ENCODE results near the gene DAB1.

Gene DAB1

DNA sequence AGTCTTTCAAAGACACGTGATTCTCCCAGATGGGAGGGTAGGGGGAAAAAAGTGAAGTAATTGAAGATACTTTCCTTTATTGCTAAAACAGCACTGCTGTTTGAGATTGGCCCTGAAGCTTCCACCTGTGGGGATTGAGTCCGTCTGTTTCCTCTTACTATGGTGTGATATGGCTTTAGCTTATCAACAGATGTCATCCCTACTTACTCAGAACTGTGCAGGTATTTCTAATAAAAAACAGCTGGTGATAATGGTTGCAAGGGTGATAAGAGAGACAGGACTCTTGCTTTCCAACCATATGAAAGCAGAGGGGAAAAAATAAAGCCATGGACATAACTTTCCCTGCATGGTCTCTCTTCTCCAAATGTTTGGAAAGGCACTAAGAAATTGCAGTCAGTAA lies 416.4 kb downstream of the DAB1 start:
- Histone ChIP-seq H3K27ac (ENCODE audit: insufficient read depth in 1 of 2, low read depth in 1 of 2, low read length in 2 of 2, poor library complexity in 1 of 2, severe bottlenecking in 2 of 2) (no peak overlapping the region), H3K4me1 (ENCODE audit: control extremely low read depth in 1 of 4, control insufficient read depth in 4 of 4, insufficient read depth in 4 of 4, low read length in 3 of 4) (no peaks in the 10 kb centered on the region), H3K9me3 (ENCODE audit: control extremely low read depth in 1 of 5, control insufficient read depth in 4 of 5, insufficient read depth in 2 of 5, low read depth in 1 of 5, low read length in 4 of 5) (no peaks in the 10 kb centered on the region), H3K4me3 (ENCODE audit: control insufficient read depth in 1 of 7, extremely low read depth in 1 of 7, insufficient read depth in 4 of 7, low read depth in 2 of 7, low read length in 6 of 7) (no peak overlapping the region), H3K27me3 (replicated peaks in 2 of 5; ENCODE audit: control insufficient read depth in 4 of 5, insufficient read depth in 5 of 5, low read length in 4 of 5) (no peaks in the 10 kb centered on the region), H3K36me3 (ENCODE audit: control insufficient read depth in 4 of 4, insufficient read depth in 4 of 4, low read length in 3 of 4) (no peaks in the 10 kb centered on the region)
- no peak for DNase-seq
- no CpG with 5 or more reads among the region's 2 CpGs for WGBS (ENCODE audit: insufficient coverage)
- POLR2A ChIA-PET = interaction anchor here (0.7 kb wide), 1 partner anchor 1115 kb away, joined by 3 read pairs; no protein-coding TSS in a partner anchor
- CTCF ChIA-PET = no interaction called here

DNA sequence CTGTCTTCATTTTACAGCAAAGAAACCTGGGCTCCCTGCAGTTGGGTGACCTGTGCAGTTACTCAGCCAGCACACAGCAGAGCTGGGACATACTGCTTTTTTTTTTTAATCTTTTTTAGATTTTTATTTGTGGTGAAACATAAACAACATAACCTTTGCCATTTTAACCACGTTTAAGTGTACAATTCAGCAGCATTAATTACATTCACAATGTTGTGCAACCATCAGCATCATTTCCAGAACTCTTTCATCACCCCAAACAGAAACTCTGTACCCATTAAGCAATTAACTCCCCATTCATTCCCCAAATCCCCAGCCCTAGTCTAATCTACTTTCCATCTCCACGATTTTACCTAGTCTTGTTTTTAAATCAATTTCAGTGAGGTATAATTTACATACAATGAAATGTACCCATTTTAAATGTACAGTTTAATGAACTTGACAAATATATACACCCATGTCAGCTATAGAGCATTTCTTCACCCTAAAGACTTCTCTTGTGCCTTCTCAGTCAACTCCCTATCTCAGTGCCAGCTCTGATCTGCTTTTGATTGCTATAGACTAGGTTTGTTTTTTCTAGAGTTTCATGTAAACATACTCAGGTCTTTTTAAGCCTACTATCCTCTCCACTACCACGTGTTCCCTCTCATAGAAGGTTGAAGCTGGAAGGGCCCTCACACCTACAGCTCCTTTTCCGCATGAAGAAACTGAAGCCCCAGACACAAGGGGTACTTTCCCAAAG lies 420.3 kb downstream of the DAB1 start:
- Histone ChIP-seq H3K4me1 (ENCODE audit: control extremely low read depth in 1 of 4, control insufficient read depth in 4 of 4, insufficient read depth in 4 of 4, low read length in 3 of 4) (no peaks in the 10 kb centered on the region), H3K4me3 (ENCODE audit: control insufficient read depth in 1 of 7, extremely low read depth in 1 of 7, insufficient read depth in 4 of 7, low read depth in 2 of 7, low read length in 6 of 7) (no peak overlapping the region), H3K27ac (ENCODE audit: insufficient read depth in 1 of 2, low read depth in 1 of 2, low read length in 2 of 2, poor library complexity in 1 of 2, severe bottlenecking in 2 of 2) (no peak overlapping the region), H3K36me3 (ENCODE audit: control insufficient read depth in 4 of 4, insufficient read depth in 4 of 4, low read length in 3 of 4) (no peaks in the 10 kb centered on the region), H3K27me3 (replicated peaks in 2 of 5; ENCODE audit: control insufficient read depth in 4 of 5, insufficient read depth in 5 of 5, low read length in 4 of 5) (no peaks in the 10 kb centered on the region), H3K9me3 (ENCODE audit: control extremely low read depth in 1 of 5, control insufficient read depth in 4 of 5, insufficient read depth in 2 of 5, low read depth in 1 of 5, low read length in 4 of 5) (no peaks in the 10 kb centered on the region)
- no peak for DNase-seq
- CTCF ChIA-PET = no interaction called here
- 94% methylated on average over 3 of the region's 4 CpGs for WGBS (ENCODE audit: insufficient coverage)
- POLR2A ChIA-PET = interaction anchor here (1.0 kb wide), 1 partner anchor 20 kb away, joined by 4 read pairs; no protein-coding TSS in a partner anchor

DNA sequence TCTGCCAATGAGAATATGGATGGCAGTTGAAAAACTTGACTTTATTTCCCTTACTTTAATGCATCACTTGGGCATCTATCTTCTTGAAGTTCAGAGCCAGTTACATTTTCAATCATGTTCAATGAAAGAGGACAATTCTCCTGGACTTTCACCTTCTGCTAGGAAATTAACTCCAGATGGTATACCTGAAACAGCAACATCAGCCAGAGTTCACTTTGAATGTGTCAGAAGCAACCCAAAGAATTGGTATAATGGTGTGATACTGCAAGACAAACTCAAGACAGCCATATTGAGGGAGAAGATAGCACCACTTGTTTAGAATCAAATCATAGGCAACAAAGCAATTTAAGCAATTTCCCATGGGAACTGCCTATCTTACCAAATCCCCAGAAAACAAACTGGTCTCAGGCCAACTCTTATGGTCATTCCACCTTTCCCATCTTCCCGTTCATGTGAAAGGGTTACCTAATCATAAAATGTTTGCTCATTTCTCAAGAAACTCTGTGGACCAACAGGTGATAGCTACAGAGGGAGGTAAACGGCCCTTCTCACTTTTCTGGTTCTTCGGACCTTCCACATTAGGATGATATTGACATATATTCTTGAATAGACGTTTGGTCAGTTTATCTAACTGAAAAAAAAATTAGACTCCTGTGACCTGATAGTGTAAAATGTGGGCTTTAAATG lies 428.3 kb downstream of the DAB1 start:
- POLR2A ChIA-PET = no interaction called here
- no CpG with 5 or more reads among the region's 4 CpGs for WGBS (ENCODE audit: insufficient coverage)
- H3K4me1 ChIP-seq (ENCODE audit: control extremely low read depth in 1 of 4, control insufficient read depth in 4 of 4, insufficient read depth in 4 of 4, low read length in 3 of 4) = no peaks in the 10 kb centered on the region
- no peak overlapping the region for H3K4me3 ChIP-seq (ENCODE audit: control insufficient read depth in 1 of 7, extremely low read depth in 1 of 7, insufficient read depth in 4 of 7, low read depth in 2 of 7, low read length in 6 of 7)
- no peak overlapping the region for H3K27ac ChIP-seq (ENCODE audit: insufficient read depth in 1 of 2, low read depth in 1 of 2, low read length in 2 of 2, poor library complexity in 1 of 2, severe bottlenecking in 2 of 2)
- peaks cover 0 to 1% (median 0%) of the 10 kb centered on the region in 5 experiments for H3K9me3 ChIP-seq (ENCODE audit: control extremely low read depth in 1 of 5, control insufficient read depth in 4 of 5, insufficient read depth in 2 of 5, low read depth in 1 of 5, low read length in 4 of 5)
- DNase-seq = no peak
- CTCF ChIA-PET = no interaction called here
- peaks cover 0 to 2% (median 0%) of the 10 kb centered on the region in 5 experiments for H3K27me3 ChIP-seq (replicated peaks in 2 of 5; ENCODE audit: control insufficient read depth in 4 of 5, insufficient read depth in 5 of 5, low read length in 4 of 5)
- no peaks in the 10 kb centered on the region for H3K36me3 ChIP-seq (ENCODE audit: control insufficient read depth in 4 of 4, insufficient read depth in 4 of 4, low read length in 3 of 4)

DNA sequence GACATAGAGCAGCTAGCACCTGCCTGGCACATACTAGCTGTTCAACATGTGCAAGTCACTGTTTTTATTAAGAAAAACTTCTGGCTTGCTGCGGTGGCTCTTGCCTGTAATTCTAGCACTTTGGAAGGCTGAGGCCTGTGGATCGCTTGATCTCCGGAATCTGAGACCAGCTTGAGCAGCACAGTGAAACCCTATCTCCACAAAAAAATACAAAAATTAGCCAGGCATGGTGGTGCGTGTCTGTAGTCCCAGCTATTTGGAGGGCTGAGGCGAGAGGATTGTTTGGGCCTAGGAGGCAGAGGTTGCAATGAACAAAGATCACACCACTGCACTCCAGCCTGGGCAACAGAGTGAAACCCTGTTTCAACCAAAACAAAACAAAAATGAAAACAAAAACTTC lies 430.4 kb downstream of the DAB1 start:
- WGBS (ENCODE audit: insufficient coverage) = 98% methylated on average over 5 of the region's 5 CpGs
- Histone ChIP-seq H3K4me1 (ENCODE audit: control extremely low read depth in 1 of 4, control insufficient read depth in 4 of 4, insufficient read depth in 4 of 4, low read length in 3 of 4) (no peaks in the 10 kb centered on the region), H3K27ac (ENCODE audit: insufficient read depth in 1 of 2, low read depth in 1 of 2, low read length in 2 of 2, poor library complexity in 1 of 2, severe bottlenecking in 2 of 2) (no peak overlapping the region), H3K4me3 (ENCODE audit: control insufficient read depth in 1 of 7, extremely low read depth in 1 of 7, insufficient read depth in 4 of 7, low read depth in 2 of 7, low read length in 6 of 7) (no peak overlapping the region), H3K27me3 (replicated peaks in 2 of 5; ENCODE audit: control insufficient read depth in 4 of 5, insufficient read depth in 5 of 5, low read length in 4 of 5) (peaks cover 0 to 2% (median 0%) of the 10 kb centered on the region in 5 experiments), H3K9me3 (ENCODE audit: control extremely low read depth in 1 of 5, control insufficient read depth in 4 of 5, insufficient read depth in 2 of 5, low read depth in 1 of 5, low read length in 4 of 5) (peaks cover 0 to 1% (median 0%) of the 10 kb centered on the region in 5 experiments), H3K36me3 (ENCODE audit: control insufficient read depth in 4 of 4, insufficient read depth in 4 of 4, low read length in 3 of 4) (no peaks in the 10 kb centered on the region)
- CTCF ChIA-PET = no interaction called here
- no peak for DNase-seq
- POLR2A ChIA-PET = no interaction called here

DNA sequence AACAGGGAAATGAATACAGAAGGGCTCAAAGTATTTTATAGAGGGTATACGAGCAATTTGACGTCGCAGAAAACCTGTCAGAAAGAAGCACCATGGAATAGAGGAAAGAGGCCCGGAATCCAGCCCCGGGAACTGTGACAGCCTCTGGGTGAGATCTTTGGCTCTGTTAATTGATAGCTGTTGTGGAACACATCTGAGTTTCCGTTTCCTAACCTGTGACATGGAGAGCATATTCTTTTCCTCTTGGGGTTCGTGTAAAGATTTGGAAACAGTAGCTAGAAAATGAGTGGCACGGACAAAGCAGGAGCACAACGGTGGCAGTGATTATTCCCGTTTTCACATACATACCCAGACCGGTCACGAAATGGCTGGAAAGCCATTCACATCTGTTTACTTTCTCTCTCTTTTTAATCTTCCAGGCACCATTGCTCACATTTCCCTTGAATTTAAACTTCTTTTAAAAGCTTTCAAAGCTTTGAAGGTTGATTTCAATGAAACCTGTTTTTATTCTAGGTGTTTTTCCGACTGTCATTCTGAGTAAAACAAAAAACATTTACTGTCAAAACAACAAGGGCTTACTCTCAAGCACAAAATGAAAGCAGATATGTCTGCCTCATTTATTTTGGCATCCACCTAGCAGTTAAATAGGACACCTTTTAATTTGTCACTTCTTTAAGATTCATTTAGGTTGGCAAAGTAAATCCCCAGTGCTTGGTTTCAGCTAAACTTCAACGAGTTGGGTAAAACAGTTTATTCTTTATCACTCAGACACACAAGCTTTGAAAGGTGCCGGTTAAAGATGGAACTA lies 431.3 kb downstream of the DAB1 start:
- H3K36me3 ChIP-seq (ENCODE audit: control insufficient read depth in 4 of 4, insufficient read depth in 4 of 4, low read length in 3 of 4) = no peaks in the 10 kb centered on the region
- no peak overlapping the region for H3K4me3 ChIP-seq (ENCODE audit: control insufficient read depth in 1 of 7, extremely low read depth in 1 of 7, insufficient read depth in 4 of 7, low read depth in 2 of 7, low read length in 6 of 7)
- H3K27ac ChIP-seq (ENCODE audit: insufficient read depth in 1 of 2, low read depth in 1 of 2, low read length in 2 of 2, poor library complexity in 1 of 2, severe bottlenecking in 2 of 2) = no peak overlapping the region
- 96% methylated on average over 13 of the region's 15 CpGs for WGBS (ENCODE audit: insufficient coverage)
- H3K27me3 ChIP-seq (replicated peaks in 2 of 5; ENCODE audit: control insufficient read depth in 4 of 5, insufficient read depth in 5 of 5, low read length in 4 of 5) = peaks cover 0 to 2% (median 0%) of the 10 kb centered on the region in 5 experiments
- no peak for DNase-seq
- H3K4me1 ChIP-seq (ENCODE audit: control extremely low read depth in 1 of 4, control insufficient read depth in 4 of 4, insufficient read depth in 4 of 4, low read length in 3 of 4) = no peaks in the 10 kb centered on the region
- peaks cover 0 to 1% (median 0%) of the 10 kb centered on the region in 5 experiments for H3K9me3 ChIP-seq (ENCODE audit: control extremely low read depth in 1 of 5, control insufficient read depth in 4 of 5, insufficient read depth in 2 of 5, low read depth in 1 of 5, low read length in 4 of 5)
- CTCF ChIA-PET = no interaction called here
- POLR2A ChIA-PET = no interaction called here

DNA sequence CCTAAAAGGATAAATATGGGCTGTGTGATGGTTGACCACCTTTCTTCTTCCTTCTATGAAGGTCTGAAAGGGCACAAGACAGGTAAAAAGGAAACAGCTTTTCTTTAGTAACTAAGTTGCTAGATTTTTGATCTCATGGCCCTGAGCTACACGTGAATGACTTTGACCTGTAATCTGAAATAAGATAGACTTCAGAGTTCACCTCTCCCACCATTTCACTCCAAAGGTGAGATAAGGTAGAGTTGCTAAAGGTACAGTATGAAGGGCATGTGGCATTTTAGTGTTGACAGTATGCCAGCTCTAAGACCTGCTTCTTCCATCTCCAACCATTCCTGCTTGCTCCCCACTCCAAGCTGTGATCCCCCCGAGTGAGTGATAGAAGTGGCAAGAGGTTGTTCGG lies 432.3 kb downstream of the DAB1 start:
- 100% methylated on average over 1 of the region's 3 CpGs for WGBS (ENCODE audit: insufficient coverage)
- Histone ChIP-seq H3K9me3 (ENCODE audit: control extremely low read depth in 1 of 5, control insufficient read depth in 4 of 5, insufficient read depth in 2 of 5, low read depth in 1 of 5, low read length in 4 of 5) (peaks cover 0 to 1% (median 0%) of the 10 kb centered on the region in 5 experiments), H3K36me3 (ENCODE audit: control insufficient read depth in 4 of 4, insufficient read depth in 4 of 4, low read length in 3 of 4) (no peaks in the 10 kb centered on the region), H3K27ac (ENCODE audit: insufficient read depth in 1 of 2, low read depth in 1 of 2, low read length in 2 of 2, poor library complexity in 1 of 2, severe bottlenecking in 2 of 2) (no peak overlapping the region), H3K4me3 (ENCODE audit: control insufficient read depth in 1 of 7, extremely low read depth in 1 of 7, insufficient read depth in 4 of 7, low read depth in 2 of 7, low read length in 6 of 7) (no peak overlapping the region), H3K27me3 (replicated peaks in 2 of 5; ENCODE audit: control insufficient read depth in 4 of 5, insufficient read depth in 5 of 5, low read length in 4 of 5) (peaks cover 0 to 2% (median 0%) of the 10 kb centered on the region in 5 experiments), H3K4me1 (ENCODE audit: control extremely low read depth in 1 of 4, control insufficient read depth in 4 of 4, insufficient read depth in 4 of 4, low read length in 3 of 4) (no peaks in the 10 kb centered on the region)
- ChIA-PET CTCF (no interaction called here), POLR2A (no interaction called here)
- no peak for DNase-seq

DNA sequence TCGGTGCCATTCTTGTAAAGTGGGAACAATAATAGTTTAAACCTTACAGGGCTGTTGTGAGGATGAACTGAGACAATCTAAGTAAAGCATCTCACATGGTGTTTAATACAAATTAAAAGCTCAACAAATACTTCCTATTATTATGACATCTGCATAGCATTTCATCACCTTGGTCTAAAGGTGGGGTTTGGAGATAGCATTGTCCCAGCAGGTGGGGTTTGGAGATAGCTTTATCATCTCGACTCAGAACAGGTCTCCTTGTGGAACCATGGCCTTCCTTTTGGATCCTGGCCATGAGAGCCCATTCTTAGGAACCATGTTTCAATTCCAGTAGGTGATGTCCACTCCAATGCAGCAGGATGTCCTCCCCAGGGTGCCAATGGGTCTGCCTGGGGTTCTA lies 437.5 kb downstream of the DAB1 start:
- Histone ChIP-seq H3K9me3 (ENCODE audit: control extremely low read depth in 1 of 5, control insufficient read depth in 4 of 5, insufficient read depth in 2 of 5, low read depth in 1 of 5, low read length in 4 of 5) (peaks cover 0 to 1% (median 0%) of the 10 kb centered on the region in 5 experiments), H3K27me3 (replicated peaks in 2 of 5; ENCODE audit: control insufficient read depth in 4 of 5, insufficient read depth in 5 of 5, low read length in 4 of 5) (peaks cover 0 to 5% (median 0%) of the 10 kb centered on the region in 5 experiments), H3K27ac (ENCODE audit: insufficient read depth in 1 of 2, low read depth in 1 of 2, low read length in 2 of 2, poor library complexity in 1 of 2, severe bottlenecking in 2 of 2) (no peak overlapping the region), H3K36me3 (ENCODE audit: control insufficient read depth in 4 of 4, insufficient read depth in 4 of 4, low read length in 3 of 4) (no peaks in the 10 kb centered on the region), H3K4me3 (ENCODE audit: control insufficient read depth in 1 of 7, extremely low read depth in 1 of 7, insufficient read depth in 4 of 7, low read depth in 2 of 7, low read length in 6 of 7) (no peak overlapping the region), H3K4me1 (ENCODE audit: control extremely low read depth in 1 of 4, control insufficient read depth in 4 of 4, insufficient read depth in 4 of 4, low read length in 3 of 4) (no peaks in the 10 kb centered on the region)
- 100% methylated on average over 1 of the region's 2 CpGs for WGBS (ENCODE audit: insufficient coverage)
- CTCF ChIA-PET = no interaction called here
- POLR2A ChIA-PET = no interaction called here
- no peak for DNase-seq
